Mammary epithelial cell (primary cell): Measurements from ENCODE around the gene TPD52L1.

Experiments used
- EZH2 ChIP-seq: IDR thresholded peaks from 2 replicates; pipeline ENCODE4 v1.6.1; 2012; ENCODE audit warnings: low read length, inconsistent platforms, borderline replicate concordance
- TF ChIP-seq, protein P1 (sequence below), 2 donors: IDR thresholded peaks in 1 of 2; conservative IDR thresholded peaks in 1 of 2; 2 replicates each; pipeline ENCODE4 v1.5.1; 2011 to 2012; ENCODE audit warnings: inconsistent platforms in 2 of 2, low read length in 2 of 2, mild to moderate bottlenecking in 2 of 2, control low read depth in 1 of 2, low read depth in 1 of 2; ENCODE audit not compliant: insufficient read depth in 1 of 2; ENCODE audit errors: extremely low read depth in 1 of 2

DNA sequence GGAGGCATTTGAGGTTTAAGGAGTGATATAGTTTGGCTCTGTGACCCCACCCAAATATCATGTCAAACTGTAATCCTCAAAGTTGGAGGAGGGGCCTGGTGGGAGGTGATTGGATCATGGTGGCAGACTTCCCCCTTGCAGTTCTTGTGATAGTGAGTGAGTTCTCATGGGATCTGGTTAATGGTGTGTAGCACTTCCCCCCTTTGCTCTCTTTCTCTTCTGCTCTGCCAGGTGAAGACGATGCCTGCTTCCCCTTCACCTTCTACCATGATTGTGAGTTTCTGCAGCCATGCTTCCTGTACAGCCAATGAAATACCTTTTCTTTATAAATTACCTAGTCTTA lies 149.9 kb downstream of the TPD52L1 start:
- TF ChIP-seq, protein P1, sequence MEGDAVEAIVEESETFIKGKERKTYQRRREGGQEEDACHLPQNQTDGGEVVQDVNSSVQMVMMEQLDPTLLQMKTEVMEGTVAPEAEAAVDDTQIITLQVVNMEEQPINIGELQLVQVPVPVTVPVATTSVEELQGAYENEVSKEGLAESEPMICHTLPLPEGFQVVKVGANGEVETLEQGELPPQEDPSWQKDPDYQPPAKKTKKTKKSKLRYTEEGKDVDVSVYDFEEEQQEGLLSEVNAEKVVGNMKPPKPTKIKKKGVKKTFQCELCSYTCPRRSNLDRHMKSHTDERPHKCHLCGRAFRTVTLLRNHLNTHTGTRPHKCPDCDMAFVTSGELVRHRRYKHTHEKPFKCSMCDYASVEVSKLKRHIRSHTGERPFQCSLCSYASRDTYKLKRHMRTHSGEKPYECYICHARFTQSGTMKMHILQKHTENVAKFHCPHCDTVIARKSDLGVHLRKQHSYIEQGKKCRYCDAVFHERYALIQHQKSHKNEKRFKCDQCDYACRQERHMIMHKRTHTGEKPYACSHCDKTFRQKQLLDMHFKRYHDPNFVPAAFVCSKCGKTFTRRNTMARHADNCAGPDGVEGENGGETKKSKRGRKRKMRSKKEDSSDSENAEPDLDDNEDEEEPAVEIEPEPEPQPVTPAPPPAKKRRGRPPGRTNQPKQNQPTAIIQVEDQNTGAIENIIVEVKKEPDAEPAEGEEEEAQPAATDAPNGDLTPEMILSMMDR (conservative IDR thresholded peaks at IDR 0.05 in 1 of 2, IDR thresholded peaks at IDR 0.05 in 1 of 2; ENCODE audit: extremely low read depth in 1 of 2, insufficient read depth in 1 of 2, low read depth in 1 of 2, low read length in 2 of 2): no peak
- no peak for TF ChIP-seq EZH2
